Measurements from ENCODE around the gene CDX1. TPM values are rescaled to one million over a fixed set of nuclear protein-coding genes. Genes with fewer than 3 reads are reported as not detected.

Gene CDX1
- total RNA-seq, 4 donors from 2014 or later = not detected

DNA sequence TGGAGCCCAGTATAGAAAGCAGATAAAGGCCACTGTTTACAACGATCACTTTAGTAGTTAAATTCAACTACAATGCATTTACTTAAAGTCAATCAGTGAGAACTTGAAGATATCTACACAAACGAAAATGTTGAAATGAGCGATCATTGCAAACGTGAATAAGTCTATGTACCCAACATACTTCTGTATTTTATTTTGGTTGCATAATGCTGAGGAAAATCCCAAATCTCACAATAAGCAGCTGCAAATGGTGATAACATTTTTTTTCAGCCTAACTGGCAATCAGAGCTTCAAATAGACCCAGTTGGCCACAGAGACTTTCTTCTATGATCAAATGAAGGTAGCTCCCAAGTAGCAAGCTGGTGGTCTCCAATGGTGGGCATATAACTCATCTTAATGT is 43.0 kb upstream of the CDX1 start:
- H3K4me3 ChIP-seq = no peak overlapping the region
- no peaks in the 10 kb centered on the region for H3K4me1 ChIP-seq
- no peaks in the 10 kb centered on the region for H3K9me3 ChIP-seq
- intact Hi-C loops (cut with DNase I) = no loop called here
- TF ChIP-seq POLR2A (IDR thresholded peaks at IDR 0.05) = no peak
- TF ChIP-seq, protein P1, sequence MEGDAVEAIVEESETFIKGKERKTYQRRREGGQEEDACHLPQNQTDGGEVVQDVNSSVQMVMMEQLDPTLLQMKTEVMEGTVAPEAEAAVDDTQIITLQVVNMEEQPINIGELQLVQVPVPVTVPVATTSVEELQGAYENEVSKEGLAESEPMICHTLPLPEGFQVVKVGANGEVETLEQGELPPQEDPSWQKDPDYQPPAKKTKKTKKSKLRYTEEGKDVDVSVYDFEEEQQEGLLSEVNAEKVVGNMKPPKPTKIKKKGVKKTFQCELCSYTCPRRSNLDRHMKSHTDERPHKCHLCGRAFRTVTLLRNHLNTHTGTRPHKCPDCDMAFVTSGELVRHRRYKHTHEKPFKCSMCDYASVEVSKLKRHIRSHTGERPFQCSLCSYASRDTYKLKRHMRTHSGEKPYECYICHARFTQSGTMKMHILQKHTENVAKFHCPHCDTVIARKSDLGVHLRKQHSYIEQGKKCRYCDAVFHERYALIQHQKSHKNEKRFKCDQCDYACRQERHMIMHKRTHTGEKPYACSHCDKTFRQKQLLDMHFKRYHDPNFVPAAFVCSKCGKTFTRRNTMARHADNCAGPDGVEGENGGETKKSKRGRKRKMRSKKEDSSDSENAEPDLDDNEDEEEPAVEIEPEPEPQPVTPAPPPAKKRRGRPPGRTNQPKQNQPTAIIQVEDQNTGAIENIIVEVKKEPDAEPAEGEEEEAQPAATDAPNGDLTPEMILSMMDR (IDR thresholded peaks at IDR 0.05) = no peak
- DNase-seq = no peak
- H3K36me3 ChIP-seq = peaks cover 0 to 86% (median 0%) of the 10 kb centered on the region in 3 donors
- WGBS, 2 donors = 57 to 67% methylated on average over 4 of the region's 4 CpGs
- no peaks in the 10 kb centered on the region for H3K27me3 ChIP-seq
- H3K27ac ChIP-seq = no peak overlapping the region

GRCh38 chr5:150124111-150124557 is 42.4 kb upstream of the CDX1 start:
- DNase-seq = no peak
- H3K4me1 ChIP-seq = peaks cover 0 to under 1% (median 0%) of the 10 kb centered on the region in 3 donors
- peaks cover 0 to 86% (median 0%) of the 10 kb centered on the region in 3 donors for H3K36me3 ChIP-seq
- WGBS, 2 donors = 63 to 100% methylated on average over 1 of the region's 11 CpGs
- TF ChIP-seq, protein P1 (IDR thresholded peaks at IDR 0.05) = no peak
- TF ChIP-seq POLR2A (IDR thresholded peaks at IDR 0.05) = no peak
- no peaks in the 10 kb centered on the region for H3K27me3 ChIP-seq
- intact Hi-C loops (cut with DNase I) = no loop called here
- H3K27ac ChIP-seq = no peak overlapping the region
- H3K4me3 ChIP-seq = no peak overlapping the region
- H3K9me3 ChIP-seq = no peaks in the 10 kb centered on the region

GRCh38 chr5:150124596-150124995 is 42.0 kb upstream of the CDX1 start:
- no peak for DNase-seq
- Histone ChIP-seq H3K36me3 (peaks cover 0 to 86% (median 0%) of the 10 kb centered on the region in 3 donors), H3K4me3 (no peak overlapping the region), H3K9me3 (no peaks in the 10 kb centered on the region), H3K27ac (no peak overlapping the region), H3K27me3 (no peaks in the 10 kb centered on the region), H3K4me1 (peaks cover 0 to 5% (median 2%) of the 10 kb centered on the region in 3 donors)
- WGBS, 2 donors = 70 to 82% methylated on average over 2 to 6 of the region's 8 CpGs
- intact Hi-C loops (cut with DNase I) = no loop called here
- no peak for TF ChIP-seq POLR2A (IDR thresholded peaks at IDR 0.05)
- TF ChIP-seq, protein P1 (IDR thresholded peaks at IDR 0.05) = no peak

DNA sequence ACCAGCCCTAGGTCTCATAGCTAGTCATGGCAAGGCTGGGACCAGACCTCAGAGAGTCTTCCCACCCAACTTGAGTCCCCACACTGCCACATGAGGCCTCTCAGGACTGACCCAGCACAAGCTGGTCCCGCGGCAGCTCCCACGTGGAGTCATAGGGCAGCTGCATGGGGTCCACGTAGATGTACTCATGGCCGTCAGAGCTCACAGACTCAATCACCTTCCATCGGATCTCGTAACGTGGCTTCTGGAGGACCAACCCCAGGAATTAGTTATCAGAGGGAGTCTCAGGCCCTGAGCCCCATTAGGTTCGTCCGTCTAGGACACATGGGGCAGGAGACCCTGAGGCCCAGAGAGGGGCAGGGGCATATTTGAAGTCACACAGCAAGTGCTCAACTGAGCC is 41.2 kb upstream of the CDX1 start:
- no peak overlapping the region for H3K4me3 ChIP-seq
- H3K27ac ChIP-seq = no peak overlapping the region
- intact Hi-C loops (cut with DNase I) = no loop called here
- H3K27me3 ChIP-seq = no peaks in the 10 kb centered on the region
- H3K9me3 ChIP-seq = no peaks in the 10 kb centered on the region
- no peak for DNase-seq
- peaks cover 0 to 13% (median 10%) of the 10 kb centered on the region in 3 donors for H3K4me1 ChIP-seq
- H3K36me3 ChIP-seq = peaks cover 0 to 81% (median 0%) of the 10 kb centered on the region in 3 donors
- 100% methylated on average over 5 of the region's 10 CpGs; no CpG with 5 or more reads in 1 of the 2 donors for WGBS, 2 donors
- TF ChIP-seq, protein P1 (IDR thresholded peaks at IDR 0.05) = no peak
- TF ChIP-seq POLR2A (IDR thresholded peaks at IDR 0.05) = no peak

DNA sequence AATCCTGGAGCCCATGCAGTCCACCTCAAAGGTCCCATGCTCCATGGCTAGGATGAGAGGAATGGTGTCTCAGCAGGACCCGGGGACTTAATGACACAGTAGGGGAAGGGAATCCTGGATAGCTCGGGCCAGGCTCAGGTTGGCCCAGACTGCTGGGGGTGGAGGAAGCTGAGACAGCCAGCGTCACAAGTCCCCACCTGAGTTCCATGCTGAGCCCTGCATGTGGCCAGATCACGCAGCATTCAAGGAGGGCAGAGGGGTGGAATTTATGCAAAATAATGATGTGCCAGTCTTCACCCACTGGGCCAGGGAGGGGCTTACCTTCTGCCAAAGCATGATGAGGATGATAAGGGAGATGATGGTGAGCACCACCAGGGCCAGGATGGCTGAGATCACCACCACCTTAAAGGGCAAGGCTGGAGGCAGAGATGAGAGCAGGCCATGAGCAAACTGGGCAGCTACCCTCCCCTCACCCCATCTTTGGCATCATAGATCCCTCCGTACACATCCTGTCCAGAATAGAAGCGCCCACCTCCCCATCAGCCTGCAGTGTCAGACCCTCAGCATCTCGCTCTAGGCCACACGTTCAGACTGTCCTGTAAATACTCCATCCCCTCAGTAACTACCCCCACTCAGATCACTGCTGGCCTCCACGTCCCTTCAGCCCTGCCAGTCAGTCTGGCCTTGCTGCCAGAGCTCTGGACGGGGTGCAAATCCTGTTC is 40.2 kb upstream of the CDX1 start:
- DNase-seq = no peak
- intact Hi-C loops (cut with DNase I) = no loop called here
- Histone ChIP-seq H3K4me3 (no peak overlapping the region), H3K36me3 (peaks cover 0 to 72% (median 0%) of the 10 kb centered on the region in 3 donors), H3K27me3 (no peaks in the 10 kb centered on the region), H3K9me3 (no peaks in the 10 kb centered on the region), H3K27ac (peak overlapping the region in 1 of 4 donors; percentile 17), H3K4me1 (peaks cover 0 to 16% (median 11%) of the 10 kb centered on the region in 3 donors)
- WGBS, 2 donors = 83 to 88% methylated on average over 7 to 10 of the region's 10 CpGs
- TF ChIP-seq POLR2A (IDR thresholded peaks at IDR 0.05) = no peak
- TF ChIP-seq, protein P1 (IDR thresholded peaks at IDR 0.05) = no peak
